ENCODE data around the gene SNRPD2.

Gene SNRPD2

GRCh38 chr19:45655073-45655472, 36.7 kb downstream of the SNRPD2 start:
- no peak for DNase-seq (ENCODE audit: low spot score)

GRCh38 chr19:45653634-45654033, 38.1 kb downstream of the SNRPD2 start:
- DNase-seq (ENCODE audit: low spot score): no peak

- no peak for DNase-seq (ENCODE audit: low spot score)
These were observed 41.0 kb downstream of the SNRPD2 start for GRCh38 chr19:45650722-45651121.

GRCh38 chr19:45646345-45646698, 45.4 kb downstream of the SNRPD2 start:
- no peak for DNase-seq (ENCODE audit: low spot score)

- no peak for DNase-seq (ENCODE audit: low spot score)
These were observed 46.0 kb downstream of the SNRPD2 start for GRCh38 chr19:45645631-45646344.

GRCh38 chr19:45645068-45645630, 46.6 kb downstream of the SNRPD2 start:
- no peak for DNase-seq (ENCODE audit: low spot score)

- DNase-seq (ENCODE audit: low spot score): no peak
These were observed 47.6 kb downstream of the SNRPD2 start for GRCh38 chr19:45643927-45644771.

GRCh38 chr19:45643024-45643926, 48.5 kb downstream of the SNRPD2 start:
- DNase-seq (ENCODE audit: low spot score): peak; percentile 80

- DNase-seq (ENCODE audit: low spot score): peak; percentile 97
These were observed 50.3 kb downstream of the SNRPD2 start for GRCh38 chr19:45641274-45642105.

GRCh38 chr19:45640849-45641273, 50.9 kb downstream of the SNRPD2 start:
- DNase-seq (ENCODE audit: low spot score): peak; percentile 60

- peak; percentile 51 for DNase-seq (ENCODE audit: low spot score)
These were observed 52.6 kb downstream of the SNRPD2 start, which contains the start of gene EML2 for GRCh38 chr19:45638930-45639729. Gene EML2 (minus strand): TSS chr19:45639397. CDS start chr19:45639376, 21 bp downstream.

GRCh38 chr19:45637890-45638667, 53.7 kb downstream of the SNRPD2 start:
- DNase-seq (ENCODE audit: low spot score): peak; percentile 44

Data from LoVo (cell line).